AG10803 (cell line): Measurements from ENCODE around the gene EFR3B.
"Not testable (repeated sequence)": the region's sequence is repeated elsewhere in the genome, so short reads cannot be mapped to it uniquely, and the experiment has no call there.

Experiments
- DNase-seq: peaks from one replicate; pipeline ENCODE4 v3.0.0; 2010; ENCODE audit warnings: low read depth
- H3K4me3 ChIP-seq: 2 replicates; pipeline ENCODE4 v1.5.1; 2011; ENCODE audit warnings: mild to moderate bottlenecking, low read length, control low read depth
- CTCF ChIP-seq: conservative IDR thresholded peaks from 2 replicates; pipeline ENCODE4 v1.5.1; 2011; ENCODE audit warnings: mild to moderate bottlenecking, low read length, control low read depth, inconsistent platforms

The EFR3B gene

GRCh38 chr2:25090801-25091200 is 48.9 kb downstream of the EFR3B start:
- no peak for TF ChIP-seq CTCF
- DNase-seq: no peak
- no peak overlapping the region for H3K4me3 ChIP-seq

- no peak for DNase-seq
- no peak overlapping the region for H3K4me3 ChIP-seq
- TF ChIP-seq CTCF: no peak
These were observed 49.4 kb downstream of the EFR3B start for GRCh38 chr2:25091265-25091664.

- H3K4me3 ChIP-seq: no peak overlapping the region
- no peak for TF ChIP-seq CTCF
These were observed 56.2 kb downstream of the EFR3B start for GRCh38 chr2:25098056-25098455.

GRCh38 chr2:25098670-25099486 is 57.0 kb downstream of the EFR3B start:
- no peak for TF ChIP-seq CTCF
- DNase-seq: no peak
- no peak overlapping the region for H3K4me3 ChIP-seq

More at GRCh38 chr2:25098056-25098455, 56.2 kb downstream of the EFR3B start:
- DNase-seq: no peak

- not testable (repeated sequence) for H3K4me3 ChIP-seq, DNase-seq
These were observed 60.5 kb downstream of the EFR3B start for GRCh38 chr2:25102352-25102751.

- H3K4me3 ChIP-seq: no peak overlapping the region
- TF ChIP-seq CTCF: no peak
- peak; percentile 85 for DNase-seq
These were observed 61.5 kb downstream of the EFR3B start for GRCh38 chr2:25103287-25103871.

- no peak for TF ChIP-seq CTCF
- DNase-seq: no peak
- H3K4me3 ChIP-seq: no peak overlapping the region
These were observed 62.9 kb downstream of the EFR3B start for GRCh38 chr2:25104736-25105135.
